GM21528 (cell line): ENCODE measurements around the gene IL22RA2.
"Not testable (repeated sequence)": the region's sequence is repeated elsewhere in the genome, so short reads cannot be mapped to it uniquely, and the experiment has no call there.

ENCODE experiments used
- ATAC-seq: cut with Tn5 transposase; IDR thresholded peaks from one replicate; pipeline ENCODE4 v1.9.1; 2021; ENCODE audit warnings: mild to moderate bottlenecking, moderate library complexity; ENCODE audit not compliant: unreplicated experiment, low FRiP score

Gene IL22RA2, protein sequence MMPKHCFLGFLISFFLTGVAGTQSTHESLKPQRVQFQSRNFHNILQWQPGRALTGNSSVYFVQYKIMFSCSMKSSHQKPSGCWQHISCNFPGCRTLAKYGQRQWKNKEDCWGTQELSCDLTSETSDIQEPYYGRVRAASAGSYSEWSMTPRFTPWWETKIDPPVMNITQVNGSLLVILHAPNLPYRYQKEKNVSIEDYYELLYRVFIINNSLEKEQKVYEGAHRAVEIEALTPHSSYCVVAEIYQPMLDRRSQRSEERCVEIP

DNA sequence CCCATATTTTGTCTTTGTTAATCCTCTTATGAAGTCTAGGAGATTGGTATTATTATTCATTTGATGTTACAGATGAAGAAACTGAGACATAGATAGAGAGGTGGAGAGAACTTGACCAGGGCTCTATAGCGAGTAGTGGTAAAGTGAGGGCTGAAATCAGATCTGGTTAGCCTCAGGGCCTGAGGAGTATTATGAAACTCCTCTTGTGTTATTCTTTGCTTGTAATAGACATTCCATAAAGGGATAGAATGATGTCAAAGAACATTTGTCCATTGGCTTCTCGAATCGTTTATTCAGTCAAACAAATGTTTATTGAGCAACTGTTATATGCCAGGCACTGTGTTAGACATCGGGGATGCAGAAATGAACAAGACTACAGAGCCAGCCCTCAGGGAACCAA, at the start of gene IL22RA2:
IL22RA2 (minus strand) TSS at position 144 of the 400 bp plus-strand sequence. CDS start 11,895 bp downstream, outside the sequence.
- no peak for ATAC-seq

DNA sequence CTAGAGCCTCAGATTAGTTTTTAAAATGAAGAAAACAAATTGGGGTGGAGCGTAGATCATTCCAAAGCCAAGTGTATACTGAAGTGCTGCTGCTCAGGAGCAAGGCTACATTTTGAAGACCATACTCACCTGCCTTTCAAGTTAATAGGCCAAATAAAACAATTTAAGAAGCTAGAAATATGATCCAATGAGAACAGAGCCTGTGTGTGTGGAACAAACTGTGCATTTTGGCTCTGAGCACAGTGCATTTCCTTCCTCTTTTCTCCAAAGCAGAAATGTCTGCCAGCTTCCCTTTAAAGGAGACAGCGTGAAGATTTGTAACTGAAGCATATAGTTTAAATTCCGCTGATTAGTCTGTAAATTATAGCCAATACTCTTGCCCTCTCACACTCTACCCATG, 48.9 kb upstream of the IL22RA2 start:
- ATAC-seq = no peak

DNA sequence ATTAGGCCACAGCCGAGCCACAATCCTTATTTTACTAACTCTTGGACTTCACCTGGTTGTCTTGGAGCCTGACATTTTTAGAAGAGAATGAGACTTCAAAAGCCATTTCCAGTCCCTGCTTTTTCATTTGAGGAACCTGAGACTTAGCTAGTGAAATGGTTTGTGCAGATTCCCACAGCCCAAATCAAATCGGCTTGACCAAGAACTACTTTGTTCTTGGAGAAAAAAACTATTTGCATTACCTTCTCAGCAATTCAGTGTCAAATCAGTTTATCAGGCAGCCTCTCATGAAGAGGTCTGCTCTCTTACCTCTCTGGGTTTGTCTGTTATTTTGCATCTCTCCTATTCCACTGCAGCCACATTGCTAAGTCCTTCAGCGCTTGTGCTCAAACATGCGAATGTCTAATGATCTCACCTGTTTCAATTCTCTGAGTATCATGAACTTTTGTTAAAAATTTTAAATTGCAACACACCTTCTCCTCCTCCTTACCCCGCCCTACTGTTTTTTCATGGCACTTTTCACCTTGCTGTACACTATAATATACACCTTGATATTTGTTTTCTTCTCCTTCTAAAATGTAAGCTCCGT, 46.3 kb upstream of the IL22RA2 start:
- ATAC-seq = peak; percentile 23

DNA sequence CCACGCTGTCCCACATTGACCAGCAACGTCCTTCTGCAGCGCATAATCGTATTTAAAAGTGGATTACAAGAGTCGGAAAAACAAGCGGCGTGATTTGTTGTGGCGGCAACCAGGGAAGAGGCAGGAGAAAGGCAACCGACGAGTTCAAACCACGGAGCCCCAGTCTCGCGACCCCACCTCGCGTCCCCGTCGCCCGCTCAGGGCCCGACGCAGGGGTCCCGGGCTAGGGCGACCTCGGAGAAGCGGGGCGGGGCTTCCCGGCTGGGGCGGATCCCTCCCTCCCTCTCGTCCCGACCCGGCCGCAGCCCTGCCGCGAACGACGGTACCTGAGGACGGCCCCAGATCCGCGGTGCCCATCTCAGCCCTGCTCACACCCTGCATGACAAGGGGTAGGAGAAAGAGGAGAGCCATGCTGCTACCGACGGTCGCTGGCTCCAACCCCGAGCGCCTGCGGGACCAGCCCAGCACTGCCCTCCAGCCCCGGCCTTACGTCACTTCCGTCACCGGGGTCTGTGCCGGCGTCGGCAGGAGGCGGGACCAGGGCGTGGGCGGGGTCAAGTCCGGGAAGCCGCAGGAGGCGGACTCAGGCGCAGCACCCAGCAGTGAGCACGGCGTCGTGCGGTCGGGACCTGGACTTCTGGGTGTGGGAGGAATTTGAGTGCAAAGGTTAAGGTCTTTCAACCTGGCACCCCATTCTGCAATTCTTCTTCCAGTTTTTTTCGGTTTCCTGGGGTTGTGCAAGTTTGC, 45.6 kb upstream of the IL22RA2 start, which contains the start of gene IFNGR1:
IFNGR1 (minus strand) TSS at position 469 of the 747 bp plus-strand sequence; CDS start at position 411, 58 bp downstream.
- peak; percentile 96 for ATAC-seq

DNA sequence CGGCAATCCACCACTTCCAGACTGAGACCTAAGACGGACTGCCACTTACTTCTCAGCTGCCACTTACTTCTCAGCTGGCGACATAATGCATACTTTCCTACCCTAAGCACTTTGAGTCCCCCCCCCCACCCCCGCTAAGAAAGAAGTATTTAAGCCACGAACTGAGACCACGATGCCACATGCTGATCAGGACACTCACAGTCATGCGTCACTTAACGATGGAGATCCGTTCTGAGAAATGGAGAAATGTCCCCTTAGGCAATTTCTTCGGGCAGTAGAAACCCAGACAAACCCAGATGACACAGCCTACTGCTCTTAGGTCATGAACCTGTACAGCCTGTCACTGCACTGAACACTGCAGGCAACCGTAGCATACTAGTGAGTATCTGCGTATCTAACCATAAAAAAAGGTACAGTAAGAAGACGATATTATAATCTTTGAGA, 45.1 kb upstream of the IL22RA2 start:
- peak; percentile 41 for ATAC-seq

DNA sequence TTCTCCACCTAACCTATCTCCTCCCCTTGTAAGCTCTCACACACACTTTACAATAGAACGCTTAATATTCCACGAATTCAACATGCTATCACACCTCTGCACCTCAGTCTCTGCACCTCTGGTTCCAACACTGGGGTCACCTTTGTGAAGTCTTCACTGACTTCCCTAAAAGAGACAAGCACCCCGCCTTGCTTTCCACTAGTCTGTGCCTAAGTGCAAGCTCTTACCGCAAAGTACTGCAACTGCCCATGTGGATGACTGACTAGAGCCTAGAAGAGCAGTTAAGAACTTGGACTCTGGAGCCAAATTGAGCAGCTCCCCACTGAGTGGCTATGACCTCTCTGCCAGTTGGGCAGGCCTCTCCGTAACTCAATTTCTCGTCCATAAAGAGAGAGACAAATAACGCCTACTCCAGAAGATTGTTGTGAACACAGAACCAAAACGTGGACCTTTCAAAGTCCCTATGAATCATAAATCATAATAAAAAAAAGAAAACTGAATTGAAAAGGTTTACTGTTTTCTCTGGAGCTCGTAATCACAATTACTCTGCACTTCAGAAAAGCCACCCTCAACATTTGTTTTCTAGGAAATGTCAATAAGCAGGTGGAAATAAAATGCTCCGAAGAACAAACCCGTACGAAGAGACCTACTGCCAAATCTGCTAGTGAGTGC, 44.5 kb upstream of the IL22RA2 start:
- no peak for ATAC-seq

DNA sequence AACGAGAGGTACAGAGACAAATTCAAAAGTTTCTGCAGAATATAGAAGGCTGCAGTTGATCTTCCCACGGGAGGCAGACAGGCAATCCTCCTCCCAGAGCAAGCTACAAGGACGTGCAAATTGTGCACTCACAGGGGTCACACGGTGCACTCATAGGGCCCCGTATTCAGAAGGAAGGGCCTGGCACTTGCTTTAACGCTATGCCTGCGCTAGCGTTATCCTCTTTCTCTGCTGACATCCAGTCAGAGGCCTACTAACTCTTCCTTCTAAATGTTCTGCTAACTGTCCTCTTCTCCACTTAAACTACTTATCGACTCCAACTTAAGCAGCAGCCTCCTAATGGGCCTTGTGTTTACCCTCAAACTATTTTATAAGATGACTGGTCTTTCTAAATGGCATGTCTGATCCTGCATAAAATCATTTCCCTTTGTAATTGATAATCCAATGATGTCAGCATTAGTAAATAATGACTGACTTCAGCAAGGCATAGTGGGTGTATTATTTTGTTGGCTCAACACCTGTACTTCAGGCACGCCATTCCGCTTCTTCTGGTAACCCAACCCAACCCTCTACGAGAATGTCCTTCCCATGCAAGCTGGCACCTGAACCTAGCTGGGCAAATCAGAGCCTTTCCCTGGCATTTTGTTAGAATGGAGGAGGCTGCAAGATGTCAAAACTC, 43.6 kb upstream of the IL22RA2 start:
- no peak for ATAC-seq

DNA sequence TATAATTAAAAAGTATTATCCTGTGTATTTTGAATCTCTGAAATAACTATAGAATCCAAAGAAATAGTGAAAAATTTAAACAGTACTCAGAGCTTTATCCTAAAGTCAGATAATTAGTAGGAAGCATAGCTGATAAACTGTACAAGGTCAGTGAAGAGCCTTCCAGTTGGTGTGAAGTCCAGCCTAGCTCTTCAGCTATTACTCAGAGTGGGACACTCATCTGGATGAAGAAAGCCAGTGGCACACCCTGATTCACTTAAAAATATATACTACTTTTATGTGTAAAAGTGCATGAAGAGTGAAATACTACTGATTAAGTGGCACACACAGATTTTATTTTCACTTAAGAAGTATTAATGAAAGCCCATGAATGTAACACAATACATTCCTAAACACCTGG, 42.7 kb upstream of the IL22RA2 start:
- ATAC-seq = no peak

DNA sequence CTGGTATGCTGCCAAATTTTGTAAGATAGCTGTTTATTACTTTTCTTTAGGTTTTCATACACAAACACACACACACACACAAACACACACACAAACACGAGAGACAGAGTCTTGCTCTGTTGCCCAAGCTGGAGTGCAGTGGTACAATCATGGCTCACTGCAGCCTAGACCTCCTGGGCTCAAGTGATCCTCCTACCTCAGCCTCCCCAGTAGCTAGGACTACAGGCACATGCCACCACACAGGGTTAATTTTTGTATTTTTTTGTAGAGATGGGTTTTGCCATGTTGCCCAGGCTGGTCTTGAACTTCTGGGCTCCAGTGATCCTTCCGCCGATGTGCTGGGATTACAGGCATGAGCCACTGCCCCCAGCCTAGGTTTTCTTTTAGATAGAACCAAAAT, 42.2 kb upstream of the IL22RA2 start:
- not testable (repeated sequence) for ATAC-seq

DNA sequence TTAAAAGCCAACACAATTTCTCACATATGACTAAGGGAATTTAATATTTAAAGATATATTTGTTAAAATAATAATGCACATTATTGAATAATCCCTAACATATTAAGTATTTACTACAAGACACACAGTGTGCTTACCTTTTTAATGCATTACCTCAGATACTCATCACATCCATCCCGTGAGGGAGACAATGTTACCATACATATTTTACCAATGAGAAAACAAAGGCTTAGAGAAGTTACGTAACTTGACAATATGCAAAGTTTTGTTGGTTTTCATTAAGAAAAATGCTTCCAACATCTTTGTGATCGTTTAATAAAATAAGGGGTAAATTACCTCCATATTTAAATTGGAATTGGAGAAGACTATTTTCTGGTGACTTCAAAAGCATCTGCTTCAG, 41.5 kb upstream of the IL22RA2 start:
- no peak for ATAC-seq

DNA sequence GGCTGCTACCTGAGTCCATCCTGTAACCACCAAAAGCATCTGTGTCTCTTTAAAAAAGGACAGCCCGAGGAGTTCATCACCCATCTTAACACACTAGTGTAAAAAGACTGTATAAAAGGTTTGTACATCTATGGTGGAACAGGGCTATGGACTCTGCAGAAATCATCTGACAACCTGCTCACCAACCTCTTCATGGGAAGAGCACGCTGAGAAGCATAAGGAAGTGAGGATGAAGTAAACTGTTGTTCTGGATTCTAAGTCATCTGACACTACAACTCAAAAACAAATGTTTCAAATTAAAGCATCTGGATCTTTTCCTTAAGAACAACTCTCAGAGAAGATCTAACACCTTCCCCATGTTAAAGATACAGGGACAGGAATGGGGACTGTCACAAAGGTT, 40.4 kb upstream of the IL22RA2 start:
- no peak for ATAC-seq

DNA sequence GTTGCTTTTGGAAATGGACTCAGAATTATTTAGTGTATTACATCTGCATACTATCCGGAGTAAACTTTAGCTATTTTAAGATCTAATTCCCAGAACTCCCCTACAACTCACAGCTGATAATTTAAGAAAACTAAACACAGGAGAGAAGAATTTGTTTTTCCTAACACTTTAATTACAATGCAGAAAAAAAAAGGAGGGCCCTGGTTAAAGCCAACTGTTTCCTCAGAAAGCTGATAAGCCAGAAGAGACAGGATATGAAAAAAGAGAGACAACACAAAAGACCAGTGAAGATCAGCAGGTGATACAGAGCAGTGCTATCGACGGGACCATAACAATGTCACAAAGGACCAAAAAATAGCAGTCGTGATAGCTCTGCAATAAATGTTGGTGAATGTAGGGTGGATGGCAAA, 39.9 kb upstream of the IL22RA2 start:
- no peak for ATAC-seq

DNA sequence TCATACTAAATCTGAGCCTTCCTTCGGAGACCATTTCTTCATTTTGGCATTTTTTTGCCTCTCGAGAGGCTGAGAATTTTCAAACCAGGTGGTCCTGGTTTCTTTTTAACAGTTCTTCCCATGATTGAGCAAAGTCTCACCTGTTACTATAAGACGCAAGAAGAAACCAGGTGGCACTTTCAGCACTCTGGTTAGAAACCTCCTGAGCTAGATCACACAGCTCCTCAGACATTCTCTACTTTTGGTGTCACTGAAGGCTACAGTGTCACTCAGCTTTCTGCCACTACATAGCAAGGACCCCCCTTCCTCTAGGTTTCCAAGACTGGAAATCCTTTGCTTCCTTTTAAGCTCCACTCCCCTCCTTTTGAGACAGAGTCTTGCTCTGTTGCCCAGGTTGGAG, 38.5 kb upstream of the IL22RA2 start:
- ATAC-seq = no peak

DNA sequence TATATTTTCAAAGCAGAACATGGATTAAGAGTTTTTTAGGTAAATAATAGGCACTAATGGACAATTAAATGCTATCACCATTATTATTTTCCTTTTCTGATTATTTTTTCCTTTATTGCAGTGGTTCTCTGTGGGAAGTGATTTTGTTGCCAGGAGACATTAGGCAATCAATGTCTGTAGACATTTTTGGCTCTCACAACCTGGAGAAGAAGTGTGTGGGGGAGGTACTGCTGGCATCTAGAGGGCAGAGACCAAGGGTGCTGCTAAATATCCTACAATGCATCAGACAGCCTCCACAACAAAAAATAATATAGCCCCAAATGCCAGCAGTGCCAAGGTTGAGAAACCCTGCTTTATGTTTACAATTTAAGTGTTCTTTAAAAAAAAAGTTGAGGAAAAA, 37.5 kb upstream of the IL22RA2 start:
- no peak for ATAC-seq

DNA sequence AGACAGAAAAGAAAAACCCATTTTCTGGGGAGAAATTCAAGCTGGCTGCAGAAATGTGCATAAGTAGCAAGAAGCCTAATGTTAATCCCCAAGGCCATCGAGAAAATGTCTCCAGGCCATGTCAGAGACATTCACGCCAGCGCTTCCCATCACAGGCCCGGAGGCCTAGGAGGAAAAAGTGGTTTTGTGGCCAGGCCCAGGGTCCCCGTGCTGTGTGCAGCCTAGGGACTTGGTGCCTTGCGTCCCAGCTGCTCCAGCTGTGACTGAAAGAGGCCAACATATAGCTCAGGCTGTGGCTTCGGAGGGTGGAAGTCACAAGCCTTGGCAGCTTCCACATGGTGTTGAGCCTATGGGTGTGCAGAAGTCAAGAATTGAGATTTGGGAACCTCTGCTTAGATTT, 34.8 kb upstream of the IL22RA2 start:
- ATAC-seq = no peak

DNA sequence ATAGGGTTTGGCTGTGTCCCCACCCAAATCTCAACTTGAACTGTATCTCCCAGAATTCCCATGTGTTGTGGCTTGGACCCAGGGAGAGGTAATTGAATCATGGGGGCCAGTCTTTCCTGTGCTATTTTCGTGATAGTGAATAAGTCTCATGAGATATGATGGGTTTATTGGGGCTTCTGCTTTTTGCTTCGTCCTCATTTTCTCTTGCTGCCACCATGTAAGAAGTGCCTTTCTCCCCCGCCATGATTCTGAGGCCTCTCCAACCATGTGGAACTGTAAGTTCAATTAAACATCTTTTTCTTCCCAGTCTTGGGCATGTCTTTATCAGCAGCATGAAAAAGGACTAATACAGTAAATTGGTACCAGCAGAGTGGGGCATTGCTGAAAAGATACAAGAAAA, 34.0 kb upstream of the IL22RA2 start:
- not testable (repeated sequence) for ATAC-seq

DNA sequence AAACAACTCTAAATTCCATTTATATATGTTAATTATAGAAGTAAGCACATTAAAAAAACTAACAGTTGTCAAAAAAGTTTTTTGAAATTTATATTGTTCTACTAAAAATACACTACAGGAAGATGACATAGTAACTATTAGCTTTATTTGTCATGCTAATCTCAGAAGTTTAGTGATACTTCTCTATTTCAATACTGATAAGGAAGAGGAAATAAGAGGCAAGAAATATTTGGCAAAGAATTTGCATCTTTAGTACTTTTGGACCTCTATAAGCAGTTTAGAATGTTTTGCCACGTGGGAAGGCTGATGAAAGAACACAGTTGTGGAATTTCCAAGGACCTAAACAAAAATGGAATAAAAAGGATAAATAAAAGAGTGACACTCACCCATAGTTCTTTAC, 33.1 kb upstream of the IL22RA2 start:
- no peak for ATAC-seq

DNA sequence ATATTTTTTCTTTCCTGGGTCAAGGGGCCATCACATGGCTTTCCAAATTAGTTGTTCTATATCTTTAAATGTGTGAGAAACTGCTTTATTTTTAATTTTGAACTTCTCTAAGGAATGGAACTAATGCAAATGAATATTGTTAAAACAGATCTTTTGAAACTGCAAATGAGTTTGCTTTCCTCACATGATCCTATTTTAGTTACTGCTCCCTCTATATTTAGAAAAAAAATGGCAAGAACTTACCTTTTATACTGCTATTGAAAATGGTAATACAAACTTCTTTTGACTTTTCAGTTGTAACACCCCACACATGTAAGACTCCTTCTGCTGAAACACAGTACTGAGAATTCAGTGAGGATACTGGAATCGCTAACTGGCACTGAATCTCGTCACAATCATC, 29.8 kb upstream of the IL22RA2 start:
- no peak for ATAC-seq

DNA sequence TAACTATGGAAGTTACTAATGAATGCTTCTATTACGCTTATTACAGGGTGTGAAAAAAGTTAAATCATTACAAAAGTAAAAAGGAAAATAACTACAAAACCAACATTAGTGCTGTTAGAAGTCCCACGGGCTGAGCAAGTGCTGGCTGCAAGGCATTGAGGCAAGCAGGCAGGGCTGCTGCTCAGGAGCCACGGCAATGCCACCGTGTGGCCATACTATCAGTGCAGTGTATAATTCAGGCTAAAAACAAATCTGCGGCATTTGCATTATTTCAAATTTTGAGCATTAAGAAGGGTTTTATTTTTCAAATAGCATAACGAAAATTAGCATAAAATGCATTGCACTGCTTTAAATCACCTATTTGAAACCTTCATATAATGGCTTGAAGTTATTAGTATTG, 28.6 kb upstream of the IL22RA2 start:
- no peak for ATAC-seq

DNA sequence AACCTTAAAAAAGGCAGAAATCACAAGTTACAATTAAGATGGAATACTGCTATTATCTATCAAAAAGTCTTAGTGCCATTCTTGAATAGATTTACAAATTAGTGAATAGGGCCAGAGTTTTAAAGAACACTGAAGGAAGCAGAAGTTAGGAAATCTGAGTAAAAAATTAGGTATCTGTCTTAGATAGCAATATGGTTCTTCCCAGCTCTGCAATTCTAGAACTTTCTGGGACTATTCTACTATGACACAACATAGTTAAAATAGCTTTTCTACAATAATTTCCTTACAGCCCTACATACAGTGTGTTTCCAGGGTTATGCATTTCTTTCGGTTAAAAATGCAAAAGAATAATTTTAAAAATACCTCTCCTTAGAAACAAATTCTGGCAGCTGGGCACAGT, 27.6 kb upstream of the IL22RA2 start:
- no peak for ATAC-seq
